Ishikawa (cell line): ENCODE results near the gene MEG3.

ENCODE experiments used
- CEBPB ChIP-seq: IDR thresholded peaks from 2 replicates; pipeline ENCODE4 v1.6.1; 2012
- CREB1 ChIP-seq: IDR thresholded peaks from 2 replicates; pipeline ENCODE4 v1.6.1; 2012; ENCODE audit warnings: low read depth
- EGR1 ChIP-seq: IDR thresholded peaks from 2 replicates; pipeline ENCODE4 v1.6.1; 2012
- MAX ChIP-seq: IDR thresholded peaks from 2 replicates; pipeline ENCODE4 v1.6.1; 2012
- NFIC ChIP-seq: IDR thresholded peaks from 2 replicates; pipeline ENCODE4 v1.6.1; 2012
- RAD21 ChIP-seq: IDR thresholded peaks from 2 replicates; pipeline ENCODE4 v1.6.1; 2012; ENCODE audit warnings: low read depth
- TAF1 ChIP-seq: IDR thresholded peaks from 2 replicates; pipeline ENCODE4 v1.6.1; 2012; ENCODE audit warnings: low read depth, mild to moderate bottlenecking
- TCF12 ChIP-seq: IDR thresholded peaks from 2 replicates; pipeline ENCODE4 v1.6.1; 2012; ENCODE audit warnings: low read depth

- TF ChIP-seq RAD21: no peak
- no peak for TF ChIP-seq TCF12
- TF ChIP-seq TAF1: no peak
- no peak for TF ChIP-seq CEBPB
- TF ChIP-seq NFIC: no peak
- no peak for TF ChIP-seq CREB1
- TF ChIP-seq EGR1: no peak
- no peak for TF ChIP-seq MAX
Observed at GRCh38 chr14:100782516-100783320, 43.2 kb upstream of the MEG3 start.
